Dendritic cell treated with granulocyte-macrophage colony-stimulating factor and Interleukin-4, amounts not matched to agents 40 ng/mL and 50 ng/mL, for 4 days (primary cell): ENCODE results near the gene OSR1.
A peak's percentile ranks its signal among the peaks of the same experiment; 100 is the strongest.

ENCODE experiments used
- H3K27ac Mint-ChIP-seq: one replicate; pipeline ENCODE4 v1.8.0; 2022; ENCODE audit warnings: mild to moderate bottlenecking, mixed read lengths
- H3K27me3 Mint-ChIP-seq: one replicate; pipeline ENCODE4 v1.8.0; 2022; ENCODE audit warnings: mild to moderate bottlenecking, mixed read lengths
- H3K36me3 Mint-ChIP-seq: one replicate; pipeline ENCODE4 v1.8.0; 2022; ENCODE audit warnings: low read depth, mixed read lengths
- H3K4me1 Mint-ChIP-seq: one replicate; pipeline ENCODE4 v1.8.0; 2022; ENCODE audit warnings: low read depth, mixed read lengths
- H3K4me3 Mint-ChIP-seq: one replicate; pipeline ENCODE4 v1.8.0; 2022; ENCODE audit warnings: mild to moderate bottlenecking, moderate library complexity, mixed read lengths
- H3K9me3 Mint-ChIP-seq: one replicate; pipeline ENCODE4 v1.8.0; 2022; ENCODE audit warnings: mixed read lengths
- intact Hi-C: fragments of 100-400 bp; cut with micrococcal nuclease; formaldehyde crosslinking; loops from one replicate; pipeline ENCODE4 v1.15.0; 2022

OSR1 gene

DNA sequence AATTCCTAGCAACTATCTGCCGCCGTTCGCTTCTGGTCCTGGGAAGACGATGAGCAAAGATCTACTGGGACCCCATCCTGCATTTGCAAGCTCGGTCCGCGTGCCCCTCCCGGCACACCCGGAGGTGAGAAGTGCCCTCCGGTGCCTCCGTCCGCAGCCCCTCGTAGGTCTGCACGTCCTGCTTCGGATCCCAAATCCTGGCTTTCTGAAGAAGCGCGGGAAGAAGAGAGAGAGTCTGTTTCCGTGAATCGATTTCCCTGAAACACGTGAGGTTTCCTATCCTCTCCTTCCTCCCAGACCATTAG is 5.0 kb upstream of the OSR1 start:
- Mint-ChIP-seq H3K4me1 (peaks cover 31% of the 10 kb centered on the region), H3K36me3 (peaks cover 6% of the 10 kb centered on the region), H3K27ac (no peak overlapping the region), H3K27me3 (peaks cover 90% of the 10 kb centered on the region), H3K4me3 (peak overlapping the region; percentile 87), H3K9me3 (no peaks in the 10 kb centered on the region)
- intact Hi-C loops = loop anchor here (1.0 to 10.0 kb wide), 2 partner anchors 843 to 979 kb away; no protein-coding TSS in a partner anchor

DNA sequence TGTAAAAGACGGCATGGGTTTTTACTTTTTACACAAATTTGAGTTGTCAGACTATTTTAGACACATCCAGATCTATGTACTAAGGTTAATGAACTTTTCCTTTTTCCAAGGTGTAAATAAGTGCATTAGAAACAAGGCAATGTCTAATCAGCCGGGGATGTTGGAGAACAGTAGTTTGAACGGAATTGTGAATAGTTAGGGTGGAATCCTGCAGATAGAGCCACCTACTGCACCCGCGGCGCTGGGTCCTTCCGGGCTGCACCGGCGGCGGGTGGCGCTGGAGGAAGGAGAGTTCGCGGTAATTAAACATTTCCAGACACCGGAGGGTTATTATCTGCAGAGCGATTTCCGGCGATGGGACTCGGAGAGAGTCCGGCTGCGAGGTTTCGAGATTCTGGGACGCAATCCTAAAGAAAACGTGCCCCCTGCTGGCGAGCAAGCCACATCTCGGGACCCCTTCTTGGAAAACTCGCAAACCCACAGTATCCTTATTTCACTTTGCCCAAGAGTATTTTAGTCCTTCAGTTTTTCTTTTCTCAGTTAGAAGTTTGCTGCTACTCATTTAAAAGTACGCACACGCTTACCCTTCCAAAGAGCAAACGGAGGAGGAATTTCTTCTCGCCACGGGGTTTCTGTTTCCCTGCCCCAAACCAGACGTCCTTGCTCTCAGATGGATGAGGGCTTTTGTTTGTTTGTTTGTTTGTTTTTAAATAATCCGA is 4.5 kb upstream of the OSR1 start:
- H3K4me1 Mint-ChIP-seq = peaks cover 36% of the 10 kb centered on the region
- H3K27me3 Mint-ChIP-seq = peaks cover 91% of the 10 kb centered on the region
- H3K36me3 Mint-ChIP-seq = peaks cover 6% of the 10 kb centered on the region
- intact Hi-C loops = loop anchor here (1.0 to 10.0 kb wide), 3 partner anchors 13 to 978 kb away; no protein-coding TSS in a partner anchor
- H3K4me3 Mint-ChIP-seq = peak overlapping the region; percentile 87
- peak overlapping the region; percentile 42 for H3K27ac Mint-ChIP-seq
- H3K9me3 Mint-ChIP-seq = no peaks in the 10 kb centered on the region

DNA sequence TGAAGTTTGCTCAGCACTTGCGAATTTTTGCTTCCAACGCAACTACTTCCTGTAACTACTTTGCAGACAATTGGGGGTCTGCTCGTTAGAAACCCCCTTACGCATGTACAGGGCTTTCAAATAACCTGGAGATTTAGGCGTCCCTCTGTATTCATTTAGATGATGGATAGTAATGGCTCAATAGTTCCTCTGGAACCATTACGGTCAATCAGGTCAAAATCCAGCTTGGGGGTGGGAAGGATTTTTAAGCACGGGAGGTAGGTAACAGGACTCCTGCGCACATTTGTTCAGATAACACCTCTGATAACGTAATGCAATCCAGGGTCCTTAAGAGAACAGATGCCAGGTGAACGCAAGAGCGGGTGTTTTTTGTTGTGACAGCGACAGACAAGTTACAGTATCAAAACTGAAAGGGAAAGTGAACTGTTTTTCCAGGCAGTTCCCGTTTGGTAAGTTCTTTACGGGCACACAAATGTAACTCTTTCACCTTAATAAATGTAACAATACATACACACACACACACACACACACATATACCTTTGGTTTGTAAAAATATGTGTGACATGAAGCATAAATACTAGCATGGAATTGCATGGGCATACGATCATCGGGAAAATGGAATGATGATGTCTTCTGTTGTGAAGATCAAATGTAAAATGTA is 3.8 kb upstream of the OSR1 start:
- intact Hi-C loops = loop anchor here (1.0 to 10.0 kb wide), 2 partner anchors 12 to 977 kb away; no protein-coding TSS in a partner anchor
- Mint-ChIP-seq H3K4me1 (peaks cover 40% of the 10 kb centered on the region), H3K27ac (peak overlapping the region; percentile 42), H3K27me3 (peaks cover 93% of the 10 kb centered on the region), H3K9me3 (no peaks in the 10 kb centered on the region), H3K4me3 (peak overlapping the region; percentile 87), H3K36me3 (peaks cover 6% of the 10 kb centered on the region)

DNA sequence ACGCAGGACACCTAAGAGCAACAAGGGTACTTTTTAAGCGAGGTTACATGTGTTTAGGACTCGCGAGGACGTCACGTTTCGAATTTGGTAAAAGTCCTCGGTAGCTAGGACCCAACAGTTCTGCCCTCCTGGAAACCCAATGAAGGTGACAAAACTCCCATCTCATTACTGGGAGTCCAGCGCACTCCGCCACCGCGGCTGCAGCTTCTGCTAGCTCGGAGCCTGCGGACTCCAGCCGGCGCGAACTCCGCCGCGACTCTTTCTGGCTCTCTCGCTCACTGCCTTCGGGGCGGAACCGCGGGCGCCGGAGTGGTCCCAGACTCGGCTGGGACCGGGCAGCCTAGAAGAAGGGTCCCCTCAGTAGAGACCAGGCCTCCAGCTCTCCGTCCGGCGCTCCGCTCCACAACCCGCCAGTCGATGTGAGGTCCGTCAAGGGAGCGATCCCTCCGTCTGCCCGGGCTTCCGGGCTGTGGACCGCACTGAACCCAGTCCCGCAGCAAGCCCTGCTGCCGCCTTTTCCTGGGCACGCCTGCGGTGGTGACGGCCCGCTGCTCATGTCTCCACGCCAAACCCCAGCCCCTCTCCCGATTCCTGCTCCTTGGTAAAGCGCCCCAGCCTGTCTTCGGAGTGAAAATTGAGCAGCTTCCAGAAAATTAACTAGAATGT is 3.0 kb upstream of the OSR1 start:
- peak overlapping the region; percentile 42 for H3K27ac Mint-ChIP-seq
- peaks cover 44% of the 10 kb centered on the region for H3K4me1 Mint-ChIP-seq
- peaks cover 6% of the 10 kb centered on the region for H3K36me3 Mint-ChIP-seq
- no peaks in the 10 kb centered on the region for H3K9me3 Mint-ChIP-seq
- intact Hi-C loops = loop anchor here (10.0 kb wide), 1 partner anchor 977 kb away; no protein-coding TSS in a partner anchor
- peaks cover 94% of the 10 kb centered on the region for H3K27me3 Mint-ChIP-seq
- peak overlapping the region; percentile 87 for H3K4me3 Mint-ChIP-seq

DNA sequence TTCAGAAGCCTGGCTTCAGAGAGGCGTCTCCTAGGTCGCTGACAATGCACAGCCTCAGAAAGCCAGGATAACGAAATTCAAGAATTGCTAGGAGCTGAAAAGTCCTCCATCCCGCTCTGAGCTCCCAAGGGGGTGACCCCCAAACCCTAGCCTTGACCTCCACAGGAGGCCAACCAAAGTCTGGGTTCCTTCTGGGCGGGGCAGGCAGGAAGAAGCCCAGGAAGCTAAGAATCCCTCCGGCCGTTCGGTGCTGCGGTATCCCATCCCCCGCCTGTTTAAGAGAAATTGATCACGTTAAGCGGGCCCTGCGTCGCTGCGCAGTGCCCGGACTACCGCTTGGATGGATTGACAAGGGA is 2.5 kb upstream of the OSR1 start:
- Mint-ChIP-seq H3K27me3 (peaks cover 95% of the 10 kb centered on the region), H3K27ac (no peak overlapping the region), H3K4me3 (peak overlapping the region; percentile 87), H3K4me1 (peaks cover 49% of the 10 kb centered on the region), H3K9me3 (no peaks in the 10 kb centered on the region), H3K36me3 (peaks cover 6% of the 10 kb centered on the region)
- intact Hi-C loops = loop anchor here (10.0 kb wide), 1 partner anchor 976 kb away; no protein-coding TSS in a partner anchor

DNA sequence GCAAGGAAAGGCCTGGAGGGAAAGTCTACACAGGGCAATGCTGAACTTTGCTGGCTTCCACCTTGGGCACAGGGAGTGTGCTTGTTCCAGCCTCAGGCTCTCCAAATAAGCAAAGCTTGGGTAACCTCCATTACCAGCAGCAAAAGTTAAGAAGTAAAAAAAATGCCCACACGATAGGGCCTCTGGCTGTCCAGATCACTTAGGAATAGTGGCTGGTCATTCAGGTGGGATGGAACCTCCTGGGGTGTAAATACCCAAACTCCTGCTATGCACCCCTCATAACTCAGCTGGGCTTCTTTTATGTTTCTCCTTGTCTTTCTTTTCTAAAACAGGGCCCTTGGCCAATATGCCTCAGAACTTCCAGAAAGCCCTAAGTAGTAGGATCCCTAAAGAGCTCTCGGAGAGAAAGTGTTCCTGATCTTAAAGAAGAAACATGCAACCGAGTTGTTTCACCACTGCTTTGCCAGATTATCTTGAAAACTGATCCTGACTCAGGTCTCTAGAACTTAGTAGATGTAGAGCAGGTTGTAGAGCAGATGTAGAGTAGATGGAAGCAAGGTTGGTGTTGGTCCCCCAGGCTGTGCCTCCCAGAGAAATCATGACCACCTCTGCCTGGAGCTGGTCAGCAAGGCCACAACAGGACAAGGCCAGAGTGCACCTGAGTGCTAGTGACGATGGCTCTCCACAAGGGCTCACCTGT is 2.0 kb upstream of the OSR1 start:
- Mint-ChIP-seq H3K9me3 (no peaks in the 10 kb centered on the region), H3K36me3 (peaks cover 6% of the 10 kb centered on the region), H3K4me1 (peaks cover 49% of the 10 kb centered on the region), H3K4me3 (no peak overlapping the region), H3K27me3 (peaks cover 96% of the 10 kb centered on the region), H3K27ac (no peak overlapping the region)
- intact Hi-C loops = loop anchor here (10.0 kb wide), 1 partner anchor 976 kb away; no protein-coding TSS in a partner anchor

DNA sequence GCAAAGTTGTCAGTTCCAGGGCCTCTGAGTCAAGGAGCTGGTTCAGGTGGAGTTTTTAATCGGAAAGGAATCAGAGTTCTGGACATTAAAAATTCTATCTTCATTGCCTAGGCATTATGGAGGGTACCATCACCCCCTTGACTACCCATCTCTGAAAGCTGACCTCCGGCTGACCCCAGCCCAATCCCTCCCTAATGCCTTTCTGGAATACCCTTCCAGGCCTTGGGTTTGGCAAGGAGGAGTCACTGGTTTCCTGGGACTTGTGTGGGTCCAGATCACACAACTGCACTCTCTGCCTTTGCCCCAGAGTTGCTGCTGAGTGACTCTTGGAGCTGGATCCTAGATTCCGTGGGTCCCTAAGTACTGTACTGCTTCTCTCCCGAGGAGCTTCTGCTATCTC is 1.0 kb upstream of the OSR1 start:
- intact Hi-C loops = no loop called here
- peaks cover 49% of the 10 kb centered on the region for H3K4me1 Mint-ChIP-seq
- no peak overlapping the region for H3K27ac Mint-ChIP-seq
- H3K27me3 Mint-ChIP-seq = peaks cover 99% of the 10 kb centered on the region
- no peaks in the 10 kb centered on the region for H3K9me3 Mint-ChIP-seq
- peaks cover 6% of the 10 kb centered on the region for H3K36me3 Mint-ChIP-seq
- no peak overlapping the region for H3K4me3 Mint-ChIP-seq

DNA sequence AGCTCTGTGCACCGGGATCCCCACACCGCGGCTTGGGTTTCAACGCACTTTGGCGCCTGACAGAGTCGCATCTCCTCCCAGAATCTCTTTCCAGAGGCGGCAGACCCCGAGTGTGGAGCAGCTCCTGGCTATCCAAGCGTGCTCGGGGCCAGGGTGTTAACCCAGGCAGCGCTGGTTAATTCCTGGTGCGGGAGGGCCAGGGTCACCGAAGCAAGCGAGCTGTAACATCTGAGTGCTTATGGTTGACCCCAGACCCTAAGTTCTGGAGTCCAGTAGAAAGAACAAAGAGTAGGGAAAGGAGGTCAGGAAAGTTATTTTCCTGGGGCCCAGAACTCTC is 566 bp upstream of the OSR1 start:
- Mint-ChIP-seq H3K36me3 (peaks cover 6% of the 10 kb centered on the region), H3K4me3 (no peak overlapping the region), H3K27me3 (peaks cover 99% of the 10 kb centered on the region), H3K4me1 (peaks cover 49% of the 10 kb centered on the region), H3K9me3 (no peaks in the 10 kb centered on the region), H3K27ac (no peak overlapping the region)
- intact Hi-C loops = no loop called here

DNA sequence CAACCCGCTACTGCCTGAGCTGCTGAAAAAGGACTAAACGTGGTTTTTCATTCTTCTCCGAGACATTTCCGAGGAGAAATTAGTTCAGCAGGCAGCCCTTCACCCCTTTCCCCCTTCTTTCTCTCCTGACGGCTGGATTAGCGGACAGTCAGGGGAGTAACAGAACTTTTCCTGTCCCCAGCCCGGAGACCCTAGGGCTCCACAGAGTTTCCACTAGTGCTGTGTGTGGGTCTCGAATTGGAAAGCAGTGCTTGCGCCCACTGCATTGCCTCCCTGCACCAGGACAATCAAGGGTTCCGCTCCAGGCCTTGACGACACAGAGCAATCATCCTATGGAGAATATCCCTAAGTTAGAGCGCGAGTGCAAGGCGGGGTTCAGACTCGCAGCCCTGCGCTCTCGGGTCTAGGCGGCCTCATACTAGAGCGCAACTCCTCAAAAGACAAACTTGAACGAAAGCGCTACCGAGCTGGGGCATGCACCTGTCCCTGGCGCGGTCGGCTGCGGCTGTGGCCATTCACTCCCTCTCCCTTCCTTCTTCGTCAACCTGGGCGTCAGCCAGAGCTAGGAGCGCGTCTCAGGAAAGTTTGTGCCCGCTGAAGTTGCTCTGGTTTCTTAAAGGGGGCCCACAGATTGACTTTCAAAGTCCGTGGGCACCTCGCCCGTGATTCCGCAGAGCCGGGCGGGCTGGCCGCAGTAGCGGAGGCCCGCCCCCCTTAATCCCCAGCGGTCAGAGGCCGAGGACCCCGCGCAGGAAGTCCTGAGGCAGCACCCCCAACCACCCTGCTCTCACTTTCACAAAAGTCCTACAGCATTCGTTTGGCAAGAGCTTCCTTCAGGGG is 801 bp downstream of the OSR1 start:
- peaks cover 48% of the 10 kb centered on the region for H3K4me1 Mint-ChIP-seq
- peaks cover 5% of the 10 kb centered on the region for H3K36me3 Mint-ChIP-seq
- no peaks in the 10 kb centered on the region for H3K9me3 Mint-ChIP-seq
- no peak overlapping the region for H3K4me3 Mint-ChIP-seq
- peaks cover 98% of the 10 kb centered on the region for H3K27me3 Mint-ChIP-seq
- intact Hi-C loops = no loop called here
- no peak overlapping the region for H3K27ac Mint-ChIP-seq

DNA sequence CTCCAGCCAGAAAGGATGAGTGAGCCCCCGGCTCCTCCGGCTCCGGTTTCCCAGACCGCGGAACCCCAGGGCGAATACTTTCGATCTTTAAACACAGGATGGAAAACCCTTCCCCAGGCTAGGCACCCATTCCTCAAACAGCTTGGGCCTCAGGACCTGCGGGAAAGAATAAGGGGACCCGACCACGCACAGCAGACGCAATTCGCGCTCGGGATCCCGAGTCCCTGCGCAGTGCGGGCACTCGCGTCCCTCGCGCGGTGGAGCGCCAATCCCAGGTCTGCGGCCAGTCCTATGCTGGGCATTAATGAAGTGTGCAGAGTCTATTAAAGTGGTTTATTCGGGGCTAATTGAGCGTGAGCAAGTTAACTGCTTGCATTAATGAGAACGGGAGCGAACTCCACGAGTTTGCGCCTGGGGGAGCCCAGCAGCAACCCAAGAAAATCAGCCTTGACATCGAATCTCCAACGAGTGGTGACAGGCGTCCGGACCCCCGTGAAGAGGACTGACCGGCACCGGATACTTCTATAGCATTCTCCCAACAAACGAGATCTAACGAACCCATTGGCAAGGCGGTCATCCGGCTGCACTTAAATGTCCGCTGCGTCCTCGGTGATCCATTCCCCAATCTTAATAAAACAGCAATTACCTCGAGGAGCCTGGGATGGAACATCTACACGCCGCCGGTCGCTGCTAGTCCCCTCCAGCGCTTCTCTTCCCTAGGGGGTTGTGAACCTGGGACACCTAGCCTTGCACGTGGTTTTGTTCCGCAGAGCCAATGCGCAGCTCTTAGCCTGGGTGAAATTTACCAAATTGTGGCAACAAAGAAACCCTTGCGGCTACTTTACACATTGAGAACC is 1.6 kb downstream of the OSR1 start:
- Mint-ChIP-seq H3K36me3 (no peaks in the 10 kb centered on the region), H3K4me3 (no peak overlapping the region), H3K27me3 (peaks cover 97% of the 10 kb centered on the region), H3K4me1 (peaks cover 50% of the 10 kb centered on the region), H3K27ac (no peak overlapping the region), H3K9me3 (no peaks in the 10 kb centered on the region)
- intact Hi-C loops = no loop called here

DNA sequence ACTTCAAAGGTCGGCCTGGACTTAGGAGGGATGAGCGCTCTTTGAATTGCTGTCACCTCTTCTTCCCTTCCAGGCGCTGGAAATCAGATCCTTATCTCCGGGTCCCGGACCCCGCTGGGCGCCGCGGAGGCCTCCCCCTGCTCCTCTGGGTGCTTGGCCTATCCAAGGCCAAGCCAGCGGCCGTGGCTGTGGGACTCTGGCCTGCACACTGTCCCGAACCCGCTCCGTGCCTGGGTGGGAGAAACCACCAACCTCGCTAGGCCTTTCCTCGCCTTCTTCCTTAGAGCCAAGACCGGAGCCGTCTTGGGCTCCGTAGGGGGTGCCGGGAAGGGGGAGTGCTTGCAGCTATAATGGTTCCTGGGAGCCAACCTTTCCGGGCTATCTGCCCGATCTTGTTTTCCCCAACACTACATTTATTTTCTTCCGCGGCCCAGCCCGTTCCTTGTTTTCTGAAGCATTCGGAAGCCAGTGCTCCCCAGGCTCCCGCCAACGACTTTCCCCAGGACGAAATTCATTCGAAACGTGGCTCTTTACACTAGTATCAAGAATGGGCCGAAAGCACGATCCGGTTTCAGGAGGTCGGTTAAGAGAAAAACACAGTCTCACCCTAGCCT is 2.4 kb downstream of the OSR1 start:
- H3K27ac Mint-ChIP-seq = no peak overlapping the region
- peaks cover 47% of the 10 kb centered on the region for H3K4me1 Mint-ChIP-seq
- H3K4me3 Mint-ChIP-seq = no peak overlapping the region
- no peaks in the 10 kb centered on the region for H3K9me3 Mint-ChIP-seq
- H3K27me3 Mint-ChIP-seq = peaks cover 96% of the 10 kb centered on the region
- intact Hi-C loops = no loop called here
- H3K36me3 Mint-ChIP-seq = no peaks in the 10 kb centered on the region

DNA sequence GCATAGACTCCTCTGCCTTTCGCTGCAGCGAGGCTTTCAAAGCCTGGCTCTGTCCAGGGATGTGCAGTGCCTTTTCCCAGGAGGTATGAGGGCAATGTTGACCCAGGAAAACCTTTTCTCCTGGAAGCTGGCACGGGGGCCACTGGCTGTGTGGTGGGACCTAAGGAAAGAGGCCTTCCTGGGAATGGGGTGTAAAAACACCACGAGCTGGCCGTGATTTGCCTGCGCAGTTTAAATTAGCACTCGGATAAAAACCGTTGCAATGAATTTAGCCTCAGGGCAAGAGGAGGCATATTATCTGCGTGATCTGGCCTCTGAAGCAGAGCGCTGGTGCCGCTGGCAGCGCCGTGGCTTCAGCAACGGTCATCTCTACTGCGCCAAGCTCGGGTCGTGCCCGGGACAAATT is 3.0 kb downstream of the OSR1 start:
- Mint-ChIP-seq H3K27ac (no peak overlapping the region), H3K9me3 (no peaks in the 10 kb centered on the region), H3K4me3 (no peak overlapping the region), H3K27me3 (peaks cover 96% of the 10 kb centered on the region), H3K4me1 (peaks cover 50% of the 10 kb centered on the region), H3K36me3 (no peaks in the 10 kb centered on the region)
- intact Hi-C loops = no loop called here
